ENCODE measurements around the gene RIPK1.

DNA sequence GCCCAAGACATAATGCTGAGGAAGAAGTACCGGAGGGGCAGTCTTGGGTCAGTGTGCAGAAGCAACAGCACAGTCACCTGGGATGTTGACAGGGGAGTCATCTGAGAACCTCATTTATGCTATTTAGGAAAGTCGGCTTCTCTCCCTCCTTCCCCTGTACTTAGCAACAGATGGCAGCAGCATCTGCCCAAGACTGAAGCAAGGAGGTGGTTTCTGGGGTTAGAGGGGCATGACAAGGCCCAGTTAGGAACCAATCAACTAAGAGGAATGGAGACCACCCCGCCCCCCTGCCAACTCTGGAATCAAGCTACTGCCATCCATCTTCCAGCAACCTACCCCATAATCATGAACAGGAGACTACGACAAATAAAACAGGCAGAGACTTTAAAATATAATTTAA, 21.7 kb downstream of the RIPK1 start:
- TF ChIP-seq, protein P1, sequence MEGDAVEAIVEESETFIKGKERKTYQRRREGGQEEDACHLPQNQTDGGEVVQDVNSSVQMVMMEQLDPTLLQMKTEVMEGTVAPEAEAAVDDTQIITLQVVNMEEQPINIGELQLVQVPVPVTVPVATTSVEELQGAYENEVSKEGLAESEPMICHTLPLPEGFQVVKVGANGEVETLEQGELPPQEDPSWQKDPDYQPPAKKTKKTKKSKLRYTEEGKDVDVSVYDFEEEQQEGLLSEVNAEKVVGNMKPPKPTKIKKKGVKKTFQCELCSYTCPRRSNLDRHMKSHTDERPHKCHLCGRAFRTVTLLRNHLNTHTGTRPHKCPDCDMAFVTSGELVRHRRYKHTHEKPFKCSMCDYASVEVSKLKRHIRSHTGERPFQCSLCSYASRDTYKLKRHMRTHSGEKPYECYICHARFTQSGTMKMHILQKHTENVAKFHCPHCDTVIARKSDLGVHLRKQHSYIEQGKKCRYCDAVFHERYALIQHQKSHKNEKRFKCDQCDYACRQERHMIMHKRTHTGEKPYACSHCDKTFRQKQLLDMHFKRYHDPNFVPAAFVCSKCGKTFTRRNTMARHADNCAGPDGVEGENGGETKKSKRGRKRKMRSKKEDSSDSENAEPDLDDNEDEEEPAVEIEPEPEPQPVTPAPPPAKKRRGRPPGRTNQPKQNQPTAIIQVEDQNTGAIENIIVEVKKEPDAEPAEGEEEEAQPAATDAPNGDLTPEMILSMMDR (conservative IDR thresholded peaks at IDR 0.05 in 1 of 2, IDR thresholded peaks at IDR 0.05 in 1 of 2; ENCODE audit: extremely low read depth in 1 of 2, insufficient read depth in 1 of 2, low read depth in 1 of 2, low read length in 2 of 2): no peak
- no peak for TF ChIP-seq EZH2 (IDR thresholded peaks at IDR 0.05; ENCODE audit: borderline replicate concordance, low read length)

Measured in mammary epithelial cell (primary cell).